OCI-LY7 (cell line): Measurements from ENCODE around the gene PRKAB1. TPM values are rescaled to one million over a fixed set of nuclear protein-coding genes. Genes with fewer than 3 reads are reported as not detected.

Source experiments
- BruUV-seq: library from RNA; stranded (reverse); fragments of 400-500 nt; replicated peaks from 2 replicates; lab custom pipeline; 2021; lab: Mats Ljungman, UMichigan
- CTCF ChIA-PET: fragments of 300-600 bp; sonication (Branson Sonifier 250); formaldehyde crosslinking; loops from one replicate; lab custom pipeline; 2022; ENCODE audit warnings: antibody characterized with exemption; ENCODE audit not compliant: unreplicated experiment; lab: Charles Lee
- POLR2A ChIA-PET: fragments of 300-600 bp; sonication (Branson Sonifier 250); formaldehyde crosslinking; loops from one replicate; lab custom pipeline; 2022; ENCODE audit warnings: antibody characterized with exemption; lab: Charles Lee
- DNase-seq: peaks from one replicate; pipeline ENCODE4 v3.0.0-alpha.2; 2015; ENCODE audit warnings: low spot score
- H2AFZ ChIP-seq: fragments of 200-600 bp; sonication (generic), shearing (Covaris generic); 2 replicates; pipeline ENCODE4 v1.6.1; 2014; ENCODE audit warnings: mild to moderate bottlenecking, antibody characterized with exemption, low read length, moderate library complexity
- H3K27ac ChIP-seq: fragments of 200-600 bp; sonication (generic); 2 replicates; pipeline ENCODE4 v1.5.1; 2014; ENCODE audit warnings: mixed run types, low read depth, mild to moderate bottlenecking, moderate library complexity, low read length, inconsistent platforms; ENCODE audit not compliant: poor library complexity, severe bottlenecking
- H3K36me3 ChIP-seq: fragments of 200-600 bp; sonication (generic); 2 replicates; pipeline ENCODE4 v1.6.1; 2014; ENCODE audit warnings: mild to moderate bottlenecking, antibody characterized with exemption, low read length, moderate library complexity, mixed read lengths; ENCODE audit not compliant: insufficient read depth
- H3K4me1 ChIP-seq: fragments of 200-600 bp; sonication (generic); 2 replicates; pipeline ENCODE4 v1.5.1; 2014; ENCODE audit warnings: mild to moderate bottlenecking, low read length; ENCODE audit not compliant: insufficient read depth, poor library complexity, severe bottlenecking
- H3K4me2 ChIP-seq: fragments of 200-600 bp; sonication (generic); 2 replicates; pipeline ENCODE4 v1.6.1; 2014; ENCODE audit warnings: mild to moderate bottlenecking, low read length
- H3K4me3 ChIP-seq: fragments of 200-600 bp; sonication (generic); 2 replicates; pipeline ENCODE4 v1.5.1; 2014; ENCODE audit warnings: mild to moderate bottlenecking, low read depth, low read length; ENCODE audit not compliant: poor library complexity, severe bottlenecking
- H3K79me2 ChIP-seq: fragments of 200-600 bp; sonication (generic); 2 replicates; pipeline ENCODE4 v1.6.1; 2016; ENCODE audit warnings: low read depth, mild to moderate bottlenecking, low read length, moderate library complexity, mixed read lengths; ENCODE audit not compliant: insufficient read depth
- H3K9me2 ChIP-seq: fragments of 200-600 bp; sonication (generic); 2 replicates; pipeline ENCODE4 v1.6.1; 2016; ENCODE audit warnings: mild to moderate bottlenecking, low read length, mixed read lengths; ENCODE audit not compliant: insufficient read depth
- H3K9me3 ChIP-seq: fragments of 200-600 bp; sonication (generic); 2 replicates; pipeline ENCODE4 v1.6.1; 2014; ENCODE audit warnings: mild to moderate bottlenecking, mixed run types, low read length, mixed read lengths
- H4K20me1 ChIP-seq: fragments of 200-600 bp; sonication (generic); 2 replicates; pipeline ENCODE4 v1.6.1; 2014; ENCODE audit warnings: mild to moderate bottlenecking, antibody characterized with exemption, low read length, moderate library complexity, mixed read lengths; ENCODE audit not compliant: insufficient read depth
- CTCF ChIP-seq: fragments of 200-600 bp; sonication (generic); conservative IDR thresholded peaks from 2 replicates; pipeline ENCODE4 v1.5.1; 2014; ENCODE audit warnings: mild to moderate bottlenecking, antibody characterized with exemption, low read length, moderate library complexity, mixed read lengths
- EZH2phosphoT487 ChIP-seq: fragments of 200-600 bp; sonication (generic); IDR thresholded peaks from 2 replicates; pipeline ENCODE4 v1.6.1; 2018; ENCODE audit warnings: low read depth, borderline replicate concordance, mild to moderate bottlenecking, mixed run types, antibody characterized with exemption, low read length, moderate library complexity, mixed read lengths
- intact Hi-C: fragments of 100-400 bp; cut with micrococcal nuclease; formaldehyde crosslinking; loops from one replicate; pipeline ENCODE4 v1.10.0; 2022; ENCODE audit not compliant: unreplicated experiment
- total RNA-seq, 2 experiments: library from RNA; depleted of rRNA in 1 of 2; stranded (reverse); fragments of >200 nt in 1 of 2; shearing (Covaris generic) in 1 of 2; gene quantifications; 2 replicates each; pipeline ENCODE4 v1.2.3, GENCODE V29; 2014 to 2022

The PRKAB1 gene
- total RNA-seq, 2 experiments from 2014 or later, result 32.4 to 45.1 TPM

GRCh38 chr12:119710374-119710964 lies 42.5 kb downstream of the PRKAB1 start:
- Histone ChIP-seq H3K79me2 (no peaks in the 10 kb centered on the region), H3K36me3 (peaks cover 97% of the 10 kb centered on the region), H2AFZ (no peak overlapping the region), H3K27ac (no peak overlapping the region), H3K4me2 (no peak overlapping the region), H4K20me1 (no peaks in the 10 kb centered on the region), H3K4me3 (no peak overlapping the region), H3K4me1 (no peaks in the 10 kb centered on the region), H3K9me3 (no peaks in the 10 kb centered on the region), H3K9me2 (no peaks in the 10 kb centered on the region)
- intact Hi-C loops, result no loop called here
- CTCF ChIA-PET, result no interaction called here
- BruUV-seq, result no TSS peak
- TF ChIP-seq EZH2phosphoT487 (no peak), CTCF (no peak)
- POLR2A ChIA-PET, result no interaction called here
- no peak for DNase-seq

GRCh38 chr12:119710965-119711551 lies 43.1 kb downstream of the PRKAB1 start:
- Histone ChIP-seq H3K4me3 (no peak overlapping the region), H3K27ac (no peak overlapping the region), H3K9me2 (no peaks in the 10 kb centered on the region), H3K79me2 (no peaks in the 10 kb centered on the region), H3K36me3 (peaks cover 99% of the 10 kb centered on the region), H2AFZ (no peak overlapping the region), H4K20me1 (no peaks in the 10 kb centered on the region), H3K4me1 (no peaks in the 10 kb centered on the region), H3K4me2 (no peak overlapping the region), H3K9me3 (no peaks in the 10 kb centered on the region)
- POLR2A ChIA-PET, result no interaction called here
- no peak for DNase-seq
- no peak for TF ChIP-seq CTCF
- TF ChIP-seq EZH2phosphoT487, result no peak
- no TSS peak for BruUV-seq
- intact Hi-C loops, result no loop called here
- CTCF ChIA-PET, result no interaction called here

- ChIA-PET CTCF (no interaction called here), POLR2A (no interaction called here)
- Histone ChIP-seq H4K20me1 (no peaks in the 10 kb centered on the region), H3K27ac (no peak overlapping the region), H3K36me3 (peaks cover 97% of the 10 kb centered on the region), H2AFZ (no peak overlapping the region), H3K9me3 (no peaks in the 10 kb centered on the region), H3K4me2 (no peak overlapping the region), H3K4me1 (no peaks in the 10 kb centered on the region), H3K9me2 (no peaks in the 10 kb centered on the region), H3K79me2 (no peaks in the 10 kb centered on the region), H3K4me3 (no peak overlapping the region)
- intact Hi-C loops, result no loop called here
- BruUV-seq, result no TSS peak
- no peak for DNase-seq
- TF ChIP-seq EZH2phosphoT487 (no peak), CTCF (no peak)
Measured at GRCh38 chr12:119711693-119712092, 43.8 kb downstream of the PRKAB1 start.
